ENCODE data around the gene MOV10.
"Not testable (repeated sequence)": the region's sequence is repeated elsewhere in the genome, so short reads cannot be mapped to it uniquely, and the experiment has no call there.

MOV10 gene

GRCh38 chr1:112718691-112719418 is 44.4 kb downstream of the MOV10 start:
- peaks cover 12% of the 10 kb centered on the region for H3K27me3 ChIP-seq (ENCODE audit: insufficient read depth, poor library complexity, severe bottlenecking)
- H3K27ac ChIP-seq (replicated peaks) = no peak overlapping the region
- TF ChIP-seq POLR2AphosphoS5 (IDR thresholded peaks at IDR 0.05; ENCODE audit: low read depth) (no peak), SPI1 (IDR thresholded peaks at IDR 0.05; ENCODE audit: borderline replicate concordance, low read depth) (no peak), CTCF (IDR thresholded peaks at IDR 0.05; ENCODE audit: insufficient read depth, low read length) (peak; percentile 81), GABPA (IDR thresholded peaks at IDR 0.05; ENCODE audit: low read depth) (no peak)
- peak in 1 of 2 experiments; percentile 73 for DNase-seq (ENCODE audit: low read depth in 1 of 2, low spot score in 1 of 2)
- H3K4me3 ChIP-seq (replicated peaks; ENCODE audit: insufficient read depth, low read length) = no peak overlapping the region

GRCh38 chr1:112719706-112720105 is 45.2 kb downstream of the MOV10 start:
- TF ChIP-seq CTCF (IDR thresholded peaks at IDR 0.05; ENCODE audit: insufficient read depth, low read length) (no peak), REST (IDR thresholded peaks at IDR 0.05; ENCODE audit: insufficient replicate concordance, low read depth) (no peak), SPI1 (IDR thresholded peaks at IDR 0.05; ENCODE audit: borderline replicate concordance, low read depth) (no peak), GABPA (IDR thresholded peaks at IDR 0.05; ENCODE audit: low read depth) (no peak), POLR2AphosphoS5 (IDR thresholded peaks at IDR 0.05; ENCODE audit: low read depth) (no peak)
- peaks cover 7% of the 10 kb centered on the region for H3K27me3 ChIP-seq (ENCODE audit: insufficient read depth, poor library complexity, severe bottlenecking)
- no peak overlapping the region for H3K27ac ChIP-seq (replicated peaks)
- DNase-seq (ENCODE audit: low read depth in 1 of 2, low spot score in 1 of 2) = no peak
- H3K4me3 ChIP-seq (replicated peaks; ENCODE audit: insufficient read depth, low read length) = no peak overlapping the region

GRCh38 chr1:112720800-112721199 is 46.3 kb downstream of the MOV10 start:
- DNase-seq (ENCODE audit: low read depth in 1 of 2, low spot score in 1 of 2) = peak in 1 of 2 experiments; percentile 39
- H3K27ac ChIP-seq (replicated peaks) = no peak overlapping the region
- H3K27me3 ChIP-seq (ENCODE audit: insufficient read depth, poor library complexity, severe bottlenecking) = peaks cover 3% of the 10 kb centered on the region
- H3K4me3 ChIP-seq (replicated peaks; ENCODE audit: insufficient read depth, low read length) = no peak overlapping the region
- TF ChIP-seq CTCF (IDR thresholded peaks at IDR 0.05; ENCODE audit: insufficient read depth, low read length) (no peak), SPI1 (IDR thresholded peaks at IDR 0.05; ENCODE audit: borderline replicate concordance, low read depth) (peak; percentile 56; the same call in 1 of the 2 replicates)

GRCh38 chr1:112721294-112721693 is 46.8 kb downstream of the MOV10 start:
- H3K27ac ChIP-seq (replicated peaks); DNase-seq (ENCODE audit: low read depth in 1 of 2, low spot score in 1 of 2); H3K4me3 ChIP-seq (replicated peaks; ENCODE audit: insufficient read depth, low read length); H3K27me3 ChIP-seq (ENCODE audit: insufficient read depth, poor library complexity, severe bottlenecking): not testable (repeated sequence)

- Histone ChIP-seq H3K27me3 (ENCODE audit: insufficient read depth, poor library complexity, severe bottlenecking) (peaks cover 3% of the 10 kb centered on the region), H3K4me3 (replicated peaks; ENCODE audit: insufficient read depth, low read length) (no peak overlapping the region), H3K27ac (replicated peaks) (no peak overlapping the region)
- TF ChIP-seq GABPA (IDR thresholded peaks at IDR 0.05; ENCODE audit: low read depth) = no peak
- TF ChIP-seq REST (IDR thresholded peaks at IDR 0.05; ENCODE audit: insufficient replicate concordance, low read depth) = no peak
- no peak for TF ChIP-seq POLR2AphosphoS5 (IDR thresholded peaks at IDR 0.05; ENCODE audit: low read depth)
- no peak for TF ChIP-seq CTCF (IDR thresholded peaks at IDR 0.05; ENCODE audit: insufficient read depth, low read length)
- no peak for TF ChIP-seq SPI1 (IDR thresholded peaks at IDR 0.05; ENCODE audit: borderline replicate concordance, low read depth)
- DNase-seq (ENCODE audit: low read depth in 1 of 2, low spot score in 1 of 2) = no peak
Measured at GRCh38 chr1:112721966-112722524, 47.6 kb downstream of the MOV10 start.

Measured in HL-60 (cell line).